Activated T-cell treated with anti-CD3 and anti-CD28 coated beads, Interleukin-2, amount 50 U/mL, for 4 hours (primary cell): ENCODE results near the gene CDR2L. TPM values are rescaled to one million over a fixed set of nuclear protein-coding genes. Genes with fewer than 3 reads are reported as not detected.
"Not testable (repeated sequence)": the region's sequence is repeated elsewhere in the genome, so short reads cannot be mapped to it uniquely, and the experiment has no call there.

ENCODE experiments used
- ATAC-seq, 2 donors: fragments of 200-7000 bp; cut with Tn5 transposase; one replicate each; pipeline ENCODE4 v1.10.0; 2021
- DNase-seq: peaks from one replicate; pipeline ENCODE4 v3.0.0-alpha.2; 2020
- H3K27me3 Mint-ChIP-seq: one replicate; pipeline ENCODE4 v1.8.0; 2021; ENCODE audit warnings: low read depth, mixed read lengths
- H3K36me3 Mint-ChIP-seq: one replicate; pipeline ENCODE4 v1.8.0; 2022; ENCODE audit warnings: mixed read lengths; ENCODE audit not compliant: insufficient read depth
- H3K4me1 Mint-ChIP-seq: one replicate; pipeline ENCODE4 v1.8.0; 2021; ENCODE audit warnings: low read depth, mixed read lengths
- H3K4me3 Mint-ChIP-seq: one replicate; pipeline ENCODE4 v1.8.0; 2021; ENCODE audit warnings: mild to moderate bottlenecking, moderate library complexity, mixed read lengths
- H3K9me3 Mint-ChIP-seq: one replicate; pipeline ENCODE4 v1.8.0; 2021; ENCODE audit warnings: mixed read lengths
- total RNA-seq, 3 donors: library from RNA; stranded (reverse); gene quantifications; one replicate each; pipeline ENCODE4 v1.2.1, GENCODE V29; 2021

CDR2L gene
- total RNA-seq, 3 donors from 2014 or later = 0.84 to 1.3 (median 1.0) TPM

GRCh38 chr17:75045946-75046406 is 58.5 kb downstream of the CDR2L start:
- not testable (repeated sequence) for H3K9me3 Mint-ChIP-seq, ATAC-seq, H3K27me3 Mint-ChIP-seq, DNase-seq, H3K36me3 Mint-ChIP-seq
- Mint-ChIP-seq H3K4me3 (peak overlapping the region; percentile 98), H3K4me1 (peaks cover 43% of the 10 kb centered on the region)

- H3K4me3 Mint-ChIP-seq = peak within 1 kb of the TSS; percentile 98
- no peaks in the 10 kb centered on the region for H3K9me3 Mint-ChIP-seq
- H3K27me3 Mint-ChIP-seq = no peaks in the 10 kb centered on the region
- DNase-seq (peak; percentile 93), ATAC-seq (peak; percentile 94 to 95)
- H3K36me3 Mint-ChIP-seq = peaks cover 7% of the 10 kb centered on the region
- H3K4me1 Mint-ChIP-seq = peaks cover 44% of the 10 kb centered on the region
Measured at GRCh38 chr17:75046407-75047289, 59.2 kb downstream of the CDR2L start, which contains the start of the genes ATP5PD and KCTD2. TSS of gene ATP5PD (minus strand) at chr17:75046969. CDS start at chr17:75042650, 4,319 bp downstream. TSS of gene KCTD2 (plus strand) at chr17:75047225. CDS start at chr17:75047251, 26 bp downstream.

- peaks cover 6% of the 10 kb centered on the region for H3K36me3 Mint-ChIP-seq
- H3K4me3 Mint-ChIP-seq = peak overlapping the region; percentile 98
- peaks cover 47% of the 10 kb centered on the region for H3K4me1 Mint-ChIP-seq
- ATAC-seq = peak; percentile 2
- DNase-seq = peak; percentile 22
- H3K9me3 Mint-ChIP-seq = no peaks in the 10 kb centered on the region
- H3K27me3 Mint-ChIP-seq = no peaks in the 10 kb centered on the region
Measured at GRCh38 chr17:75047398-75048098, 60.1 kb downstream of the CDR2L start.

GRCh38 chr17:75048249-75048878 is 60.9 kb downstream of the CDR2L start:
- Mint-ChIP-seq H3K4me3 (peak overlapping the region; percentile 98), H3K27me3 (no peaks in the 10 kb centered on the region), H3K9me3 (no peaks in the 10 kb centered on the region), H3K36me3 (peaks cover 9% of the 10 kb centered on the region), H3K4me1 (peaks cover 47% of the 10 kb centered on the region)
- no peak for ATAC-seq
- no peak for DNase-seq

GRCh38 chr17:75049057-75049456 is 61.6 kb downstream of the CDR2L start:
- Mint-ChIP-seq H3K27me3 (no peaks in the 10 kb centered on the region), H3K9me3 (no peaks in the 10 kb centered on the region), H3K4me1 (peaks cover 43% of the 10 kb centered on the region), H3K4me3 (peak overlapping the region; percentile 98), H3K36me3 (peaks cover 12% of the 10 kb centered on the region)
- DNase-seq (no peak), ATAC-seq (no peak)

GRCh38 chr17:75049706-75050105 is 62.3 kb downstream of the CDR2L start:
- ATAC-seq (no peak), DNase-seq (no peak)
- H3K4me1 Mint-ChIP-seq = peaks cover 40% of the 10 kb centered on the region
- H3K4me3 Mint-ChIP-seq = no peak overlapping the region
- H3K36me3 Mint-ChIP-seq = peaks cover 14% of the 10 kb centered on the region
- no peaks in the 10 kb centered on the region for H3K9me3 Mint-ChIP-seq
- H3K27me3 Mint-ChIP-seq = no peaks in the 10 kb centered on the region

- H3K4me1 Mint-ChIP-seq = peaks cover 29% of the 10 kb centered on the region
- DNase-seq (no peak), ATAC-seq (no peak)
- no peak overlapping the region for H3K4me3 Mint-ChIP-seq
- H3K9me3 Mint-ChIP-seq = no peaks in the 10 kb centered on the region
- no peaks in the 10 kb centered on the region for H3K27me3 Mint-ChIP-seq
- H3K36me3 Mint-ChIP-seq = peaks cover 17% of the 10 kb centered on the region
Measured at GRCh38 chr17:75051941-75052340, 64.5 kb downstream of the CDR2L start.

Other genes starting within 250 kb of the CDR2L start
- gene NHERF1, start 239.0 kb upstream of the CDR2L start, total RNA-seq = 100 to 1,000 TPM; 124 to 138 (median 137) TPM
- gene NAT9, start 211.3 kb upstream of the CDR2L start, total RNA-seq = 10 to 100 TPM; 63.1 to 68.7 (median 65.9) TPM
- under 1 TPM in 1 of 3 donors, not detected in 2; 0.08 TPM for gene GRIN2C, start 127.7 kb upstream of the CDR2L start, total RNA-seq
- 10 to 100 TPM in 1 of 3 donors, 1 to 10 TPM in 2; 6.1 to 12.0 (median 7.0) TPM for gene FDXR, start 114.6 kb upstream of the CDR2L start, total RNA-seq
- not detected for gene FADS6, start 94.0 kb upstream of the CDR2L start, total RNA-seq
- gene USH1G, start 64.4 kb upstream of the CDR2L start, total RNA-seq = not detected
- not detected for gene OTOP2, start 63.4 kb upstream of the CDR2L start, total RNA-seq
- not detected for gene OTOP3, start 51.7 kb upstream of the CDR2L start, total RNA-seq
- gene HID1, start 14.9 kb upstream of the CDR2L start, total RNA-seq = 1 to 10 TPM; 1.3 to 2.1 (median 2.0) TPM
- 10 to 100 TPM; 70.8 to 82.5 (median 81.1) TPM for gene MRPL58, start 25.0 kb downstream of the CDR2L start, total RNA-seq
- 100 to 1,000 TPM; 128 to 158 (median 147) TPM for gene ATP5PD, start 59.3 kb downstream of the CDR2L start, total RNA-seq
- gene KCTD2, start 59.6 kb downstream of the CDR2L start, total RNA-seq = 10 to 100 TPM; 18.5 to 23.9 (median 22.2) TPM
- 1 to 10 TPM in 1 of 3 donors, under 1 TPM in 2; 0.53 to 1.2 (median 0.55) TPM for gene SLC16A5, start 100.3 kb downstream of the CDR2L start, total RNA-seq
- 10 to 100 TPM; 13.2 to 14.4 (median 13.7) TPM for gene ARMC7, start 122.3 kb downstream of the CDR2L start, total RNA-seq
- gene NT5C, start 144.1 kb downstream of the CDR2L start, total RNA-seq = 100 to 1,000 TPM in 1 of 3 donors, 10 to 100 TPM in 2; 91.0 to 103 (median 91.4) TPM
- gene JPT1, start 166.9 kb downstream of the CDR2L start, total RNA-seq = 100 to 1,000 TPM; 161 to 182 (median 167) TPM
- 100 to 1,000 TPM; 594 to 609 (median 599) TPM for gene SUMO2, start 195.3 kb downstream of the CDR2L start, total RNA-seq
- gene NUP85, start 218.0 kb downstream of the CDR2L start, total RNA-seq = 100 to 1,000 TPM; 115 to 137 (median 125) TPM